Pancreas (tissue), 10 donors: ENCODE results near the gene CDH19. TPM values are rescaled to one million over a fixed set of nuclear protein-coding genes. Genes with fewer than 3 reads are reported as not detected.

ENCODE experiments used
- ATAC-seq, 4 donors: fragments of 200-7000 bp; cut with Tn5 transposase; one replicate each; pipeline versions ENCODE4 v1.8.0 to v1.9.1; 2020; ENCODE audit warnings: mild to moderate bottlenecking in 4 of 4, moderate library complexity in 4 of 4
- DNase-seq, 6 donors: peaks; one replicate each; pipeline ENCODE4 v3.0.0-alpha.2; 2020
- FAIRE-seq: peaks from 2 replicates; lab custom pipeline; 2012; peaks lifted over from hg19 to GRCh38; lab: Jason Lieb, UNC
- H3K27ac ChIP-seq, 4 donors: fragments of 200-600 bp; sonication (generic); 1 replicate in 3 of 4; 2 replicates in 1 of 4; pipeline versions ENCODE4 v1.5.0 to v1.8.0; 2020
- H3K27me3 ChIP-seq, 4 donors: fragments of 200-600 bp; one replicate each; pipeline ENCODE4 v1.8.0; 2021
- H3K36me3 ChIP-seq, 3 donors: fragments of 200-600 bp; sonication (generic) in 1 of 3; one replicate each; pipeline versions ENCODE4 v1.5.0 to v1.8.0; 2020 to 2021
- H3K4me1 ChIP-seq, 3 donors: fragments of 200-600 bp; one replicate each; pipeline ENCODE4 v1.8.0; 2021
- H3K4me3 ChIP-seq, 4 donors: fragments of 200-600 bp; sonication (generic) in 2 of 4; one replicate each; pipeline versions ENCODE4 v1.5.0 to v1.8.0; 2020 to 2021
- H3K9me3 ChIP-seq, 4 donors: fragments of 200-600 bp; one replicate each; pipeline ENCODE4 v1.8.0; 2021
- WGBS, 2 donors: extraction: QIAGEN DNeasy Blood & Tissue Kit; methylation state at CpG; one replicate each; pipeline ENCODE4 v1.1.7; 2013; 5-methylcytosine and 5-hydroxymethylcytosine counted together
- intact Hi-C, 3 donors: fragments of 100-400 bp; cut with DNase I; formaldehyde crosslinking; loops; one replicate each; pipeline versions ENCODE4 v1.11.1 to v1.14.2; 2022
- polyA plus RNA-seq, 2 donors: library from polyadenylated mRNA; stranded (reverse); fragments of 200-250 nt; gene quantifications; one replicate each; pipeline ENCODE4 v1.2.3, GENCODE V29; 2013
- total RNA-seq, 6 donors: library from RNA; stranded (reverse); fragmentation: NEBNext Ultra II Directional in 4 of 6; extraction: Animal tissue kit (Norgen Biotek cat#: 25700) in 4 of 6; gene quantifications; one replicate each; pipeline versions ENCODE4 v1.2.1 to v1.2.4, GENCODE V29; 2021 to 2023
- TF ChIP-seq, protein P1 (sequence below), 4 donors: fragments of 200-600 bp; sonication (generic) in 3 of 4; IDR thresholded peaks; one replicate each; pipeline versions ENCODE4 v1.5.0 to v1.8.0; 2021; ENCODE audit warnings: antibody characterized with exemption in 4 of 4
- donor health status: healthy with polysubstance abuse.
- donor health status: DM: no; HTN: no; CAD: no; lungs with moderate emphysema.
- donor health status: DM: no; HTN: no; CAD: no.
- donor health status: control.
- donor health status: control.
- donor health status: Bipolar disorder and iron deficiency.
- donor health status: DM: yes; HTN: yes; CAD: no.
- donor health status: DM: no; HTN: no; CAD: no.
- donor health status: DM: no; HTN: no; CAD: no.
- donor health status: DM: yes; HTN: yes; CAD: no.

Gene CDH19
- total and polyA plus RNA-seq, 8 donors: 0.20 to 1.4 (median 0.46) TPM

DNA sequence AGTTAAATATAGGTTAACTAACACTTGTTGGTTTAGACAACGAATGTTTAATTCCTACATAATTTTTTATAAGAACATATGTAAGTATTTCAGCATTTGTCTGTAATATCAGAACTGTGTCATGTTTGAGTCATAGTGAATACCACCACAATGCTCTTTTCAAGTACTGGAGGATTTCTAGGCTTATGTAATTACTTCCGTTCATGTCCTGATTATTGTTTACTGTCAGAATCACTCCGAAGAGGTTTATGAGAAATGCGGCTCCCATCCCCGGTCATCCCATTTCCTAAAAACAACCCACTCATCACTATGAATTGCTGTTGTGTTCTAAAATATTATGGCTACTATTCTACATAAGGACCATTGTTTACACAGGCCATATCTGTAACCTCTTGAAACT is 45.1 kb downstream of the CDH19 start:
- FAIRE-seq (no peak), DNase-seq (no peak), ATAC-seq (no peak)
- intact Hi-C loops: no loop called here
- Histone ChIP-seq H3K4me1 (no peaks in the 10 kb centered on the region), H3K4me3 (no peak overlapping the region), H3K9me3 (no peaks in the 10 kb centered on the region), H3K27me3 (no peaks in the 10 kb centered on the region), H3K36me3 (no peaks in the 10 kb centered on the region), H3K27ac (no peak overlapping the region)
- 75 to 80% methylated on average over 5 of the region's 5 CpGs for WGBS, 2 donors
- TF ChIP-seq, protein P1, sequence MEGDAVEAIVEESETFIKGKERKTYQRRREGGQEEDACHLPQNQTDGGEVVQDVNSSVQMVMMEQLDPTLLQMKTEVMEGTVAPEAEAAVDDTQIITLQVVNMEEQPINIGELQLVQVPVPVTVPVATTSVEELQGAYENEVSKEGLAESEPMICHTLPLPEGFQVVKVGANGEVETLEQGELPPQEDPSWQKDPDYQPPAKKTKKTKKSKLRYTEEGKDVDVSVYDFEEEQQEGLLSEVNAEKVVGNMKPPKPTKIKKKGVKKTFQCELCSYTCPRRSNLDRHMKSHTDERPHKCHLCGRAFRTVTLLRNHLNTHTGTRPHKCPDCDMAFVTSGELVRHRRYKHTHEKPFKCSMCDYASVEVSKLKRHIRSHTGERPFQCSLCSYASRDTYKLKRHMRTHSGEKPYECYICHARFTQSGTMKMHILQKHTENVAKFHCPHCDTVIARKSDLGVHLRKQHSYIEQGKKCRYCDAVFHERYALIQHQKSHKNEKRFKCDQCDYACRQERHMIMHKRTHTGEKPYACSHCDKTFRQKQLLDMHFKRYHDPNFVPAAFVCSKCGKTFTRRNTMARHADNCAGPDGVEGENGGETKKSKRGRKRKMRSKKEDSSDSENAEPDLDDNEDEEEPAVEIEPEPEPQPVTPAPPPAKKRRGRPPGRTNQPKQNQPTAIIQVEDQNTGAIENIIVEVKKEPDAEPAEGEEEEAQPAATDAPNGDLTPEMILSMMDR (IDR thresholded peaks at IDR 0.05): no peak

DNA sequence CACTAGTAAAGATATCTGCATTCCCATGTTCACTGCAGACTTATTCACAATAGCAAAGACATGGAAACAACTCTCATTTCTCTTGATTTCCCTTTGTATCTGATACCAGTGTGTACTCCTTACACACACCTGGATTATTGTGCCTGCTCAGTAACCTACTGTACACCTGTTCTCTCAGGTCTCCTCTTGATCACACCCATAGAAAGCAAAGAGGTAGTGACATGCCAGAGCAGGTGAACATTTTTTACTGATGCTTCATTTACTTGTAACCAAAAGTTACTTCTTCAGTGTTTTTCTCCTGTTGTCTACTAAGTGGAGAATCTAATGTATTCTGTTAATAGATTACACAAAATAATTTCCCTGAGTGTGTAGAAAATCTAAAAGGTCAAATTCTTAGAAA is 46.8 kb downstream of the CDH19 start:
- intact Hi-C loops: no loop called here
- DNase-seq (no peak), ATAC-seq (no peak), FAIRE-seq (no peak)
- no peaks in the 10 kb centered on the region for H3K36me3 ChIP-seq
- TF ChIP-seq, protein P1 (IDR thresholded peaks at IDR 0.05): no peak
- H3K27ac ChIP-seq: no peak overlapping the region
- no peak overlapping the region for H3K4me3 ChIP-seq
- H3K9me3 ChIP-seq: no peaks in the 10 kb centered on the region
- no peaks in the 10 kb centered on the region for H3K27me3 ChIP-seq
- H3K4me1 ChIP-seq: no peaks in the 10 kb centered on the region

DNA sequence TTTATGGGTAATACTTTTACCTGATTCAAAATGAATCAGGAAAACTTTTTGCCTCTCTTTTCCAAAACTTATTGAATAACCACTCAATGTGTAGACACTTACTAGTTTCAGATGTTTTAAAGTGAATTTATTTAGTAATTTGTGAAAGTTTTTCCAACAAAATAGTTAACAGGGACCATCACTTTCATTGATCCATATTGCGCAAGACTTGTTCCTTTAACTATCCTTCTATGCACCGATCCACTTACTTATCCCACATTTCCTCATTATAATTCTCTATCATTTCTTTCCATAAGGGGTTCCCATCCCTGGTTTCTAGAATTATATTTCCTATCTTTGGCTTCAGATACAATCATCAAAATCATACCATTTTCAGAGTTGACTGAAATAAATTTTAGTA is 48.3 kb downstream of the CDH19 start:
- no peak for FAIRE-seq
- WGBS, 2 donors: 72 to 77% methylated on average over 2 of the region's 2 CpGs

DNA sequence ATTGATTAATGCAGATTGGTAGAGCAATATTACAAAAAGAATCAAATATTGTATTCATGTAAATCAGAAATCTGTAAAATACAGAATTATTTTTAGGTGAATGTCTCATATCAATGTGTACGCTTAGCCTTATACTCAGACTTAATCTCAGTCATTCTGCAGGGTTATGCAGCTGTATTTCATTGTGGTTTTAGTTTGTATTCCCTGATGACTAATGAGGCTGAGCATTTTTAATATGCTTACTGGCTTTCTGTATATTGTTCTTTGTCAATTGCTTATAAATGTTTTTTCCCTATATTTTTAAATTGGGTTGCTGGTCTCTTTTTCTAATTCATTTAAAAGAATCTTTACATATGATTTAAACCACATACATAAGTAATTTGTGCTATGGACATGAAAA is 50.1 kb downstream of the CDH19 start:
- 88 to 92% methylated on average over 1 of the region's 1 CpG for WGBS, 2 donors
- DNase-seq (no peak), ATAC-seq (no peak), FAIRE-seq (no peak)
- H3K4me3 ChIP-seq: no peak overlapping the region
- H3K27me3 ChIP-seq: no peaks in the 10 kb centered on the region
- H3K36me3 ChIP-seq: no peaks in the 10 kb centered on the region
- TF ChIP-seq, protein P1 (IDR thresholded peaks at IDR 0.05): no peak
- H3K27ac ChIP-seq: no peak overlapping the region
- H3K4me1 ChIP-seq: no peaks in the 10 kb centered on the region
- H3K9me3 ChIP-seq: no peaks in the 10 kb centered on the region
- intact Hi-C loops: no loop called here

More for the DNA sequence above, 48.3 kb downstream of the CDH19 start:
- intact Hi-C loops: no loop called here
- Histone ChIP-seq H3K4me1 (no peaks in the 10 kb centered on the region), H3K27me3 (no peaks in the 10 kb centered on the region), H3K4me3 (no peak overlapping the region), H3K27ac (no peak overlapping the region), H3K36me3 (no peaks in the 10 kb centered on the region), H3K9me3 (no peaks in the 10 kb centered on the region)
- DNase-seq (no peak), ATAC-seq (no peak)
- TF ChIP-seq, protein P1 (IDR thresholded peaks at IDR 0.05): no peak

DNA sequence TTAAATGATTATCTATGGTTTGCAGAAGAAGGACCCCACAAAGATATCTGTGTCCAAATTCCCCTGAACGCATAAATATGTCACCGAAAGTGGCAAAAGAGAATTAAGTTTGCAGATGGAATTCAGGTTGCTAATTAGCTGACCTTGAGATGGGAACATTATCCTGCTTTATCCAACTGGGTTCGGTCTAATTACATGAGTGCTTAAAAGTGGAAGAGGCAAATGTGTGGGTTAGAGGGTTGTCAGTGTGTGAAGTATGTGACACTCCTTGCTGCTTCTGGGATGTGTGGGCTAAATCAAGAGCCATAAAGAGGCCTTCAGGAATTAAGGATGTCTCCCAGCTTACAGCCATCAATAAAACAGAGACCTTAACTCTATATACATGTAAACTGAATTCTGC is 53.5 kb downstream of the CDH19 start:
- intact Hi-C loops: no loop called here
- Histone ChIP-seq H3K27me3 (no peaks in the 10 kb centered on the region), H3K4me3 (no peak overlapping the region), H3K4me1 (no peaks in the 10 kb centered on the region), H3K27ac (no peak overlapping the region), H3K36me3 (no peaks in the 10 kb centered on the region), H3K9me3 (no peaks in the 10 kb centered on the region)
- ATAC-seq (no peak), DNase-seq (no peak), FAIRE-seq (no peak)
- TF ChIP-seq, protein P1 (IDR thresholded peaks at IDR 0.05): no peak
- 74 to 82% methylated on average over 3 of the region's 3 CpGs for WGBS, 2 donors
